Measurements from ENCODE around the gene CFAP299.

Gene CFAP299

DNA sequence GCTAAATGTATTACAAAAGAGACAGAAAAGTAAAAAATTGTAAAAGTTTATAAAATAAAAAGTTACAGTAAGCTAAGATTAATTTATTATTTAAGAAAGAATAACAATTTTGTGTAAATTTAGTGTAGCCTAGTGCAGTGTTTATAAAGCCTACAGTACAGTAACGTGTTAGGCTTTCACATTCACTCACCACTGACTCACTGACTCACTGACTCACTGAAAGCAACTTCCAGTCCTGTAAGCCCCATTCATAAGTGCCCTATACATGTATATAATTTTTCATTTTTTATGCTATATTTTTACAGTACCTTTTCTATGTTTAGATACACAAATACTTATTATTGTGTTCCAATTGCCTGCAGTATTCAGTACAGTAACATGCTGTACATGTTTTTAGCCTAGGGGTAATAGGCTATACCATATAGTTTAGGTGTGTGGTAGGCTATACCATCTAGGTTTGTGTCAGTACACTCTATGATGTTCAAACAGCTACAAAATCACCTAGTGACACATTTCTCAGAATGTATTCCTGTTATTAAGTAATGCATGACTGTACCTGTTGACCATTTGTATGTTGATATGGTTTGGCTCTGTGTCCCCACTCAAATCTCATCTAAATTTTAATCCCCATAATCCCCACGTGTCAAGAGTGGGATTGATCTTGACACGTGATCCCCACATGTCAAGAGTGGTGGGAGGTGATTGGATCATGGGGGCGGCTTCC, 57.9 kb downstream of the CFAP299 start:
- DNase-seq, result peak; percentile 25

GRCh38 chr4:80393970-80394250, 58.4 kb downstream of the CFAP299 start:
- no peak for DNase-seq

GRCh38 chr4:80407246-80407645, 71.7 kb downstream of the CFAP299 start:
- DNase-seq, result no peak

- no peak for DNase-seq
Measured at GRCh38 chr4:80409809-80410208, 74.3 kb downstream of the CFAP299 start.

- no peak for DNase-seq
Measured at GRCh38 chr4:80412322-80412721, 76.8 kb downstream of the CFAP299 start.

DNA sequence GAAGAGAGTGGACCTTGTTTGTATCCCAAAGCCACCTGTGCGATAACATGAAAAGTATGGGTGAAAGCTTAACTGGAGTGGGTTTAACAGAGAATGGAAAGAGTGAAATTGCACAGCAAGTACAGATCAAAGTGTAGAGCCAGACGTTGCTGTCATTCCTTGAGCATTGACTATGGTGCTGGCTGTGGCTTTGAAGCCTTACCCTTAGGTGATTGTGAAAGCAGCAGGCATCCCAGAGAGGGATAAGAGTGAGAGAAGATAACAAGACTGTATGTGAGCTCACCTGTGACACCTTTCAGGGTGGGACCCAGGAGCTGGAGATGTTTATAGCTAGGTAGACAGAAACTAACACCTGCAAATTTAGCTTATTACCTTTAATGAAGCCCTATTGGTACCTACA, 77.6 kb downstream of the CFAP299 start:
- no peak for DNase-seq

- DNase-seq, result no peak
Measured at GRCh38 chr4:80417019-80417418, 81.5 kb downstream of the CFAP299 start.

GRCh38 chr4:80419946-80420345, 84.4 kb downstream of the CFAP299 start:
- DNase-seq, result no peak

DNA sequence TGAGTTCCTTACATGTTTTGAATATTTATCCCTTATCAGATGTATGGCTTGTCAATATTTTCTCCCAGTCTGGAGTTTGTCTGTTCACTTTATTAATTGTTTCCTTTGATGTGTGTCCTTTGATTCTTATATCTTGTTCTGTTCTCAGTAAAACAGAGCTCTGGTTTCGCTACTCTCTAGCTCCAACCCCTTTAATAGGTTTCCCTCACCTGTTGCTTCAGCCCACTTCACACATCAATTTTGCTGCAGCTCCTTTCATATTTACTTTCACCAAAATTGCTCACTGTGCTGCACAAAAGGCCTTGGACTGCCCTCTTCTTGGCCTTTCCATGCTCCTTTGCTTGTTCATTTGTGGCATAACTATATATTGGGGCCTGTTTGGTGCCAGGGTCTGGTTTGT, 85.1 kb downstream of the CFAP299 start:
- no peak for DNase-seq

DNA sequence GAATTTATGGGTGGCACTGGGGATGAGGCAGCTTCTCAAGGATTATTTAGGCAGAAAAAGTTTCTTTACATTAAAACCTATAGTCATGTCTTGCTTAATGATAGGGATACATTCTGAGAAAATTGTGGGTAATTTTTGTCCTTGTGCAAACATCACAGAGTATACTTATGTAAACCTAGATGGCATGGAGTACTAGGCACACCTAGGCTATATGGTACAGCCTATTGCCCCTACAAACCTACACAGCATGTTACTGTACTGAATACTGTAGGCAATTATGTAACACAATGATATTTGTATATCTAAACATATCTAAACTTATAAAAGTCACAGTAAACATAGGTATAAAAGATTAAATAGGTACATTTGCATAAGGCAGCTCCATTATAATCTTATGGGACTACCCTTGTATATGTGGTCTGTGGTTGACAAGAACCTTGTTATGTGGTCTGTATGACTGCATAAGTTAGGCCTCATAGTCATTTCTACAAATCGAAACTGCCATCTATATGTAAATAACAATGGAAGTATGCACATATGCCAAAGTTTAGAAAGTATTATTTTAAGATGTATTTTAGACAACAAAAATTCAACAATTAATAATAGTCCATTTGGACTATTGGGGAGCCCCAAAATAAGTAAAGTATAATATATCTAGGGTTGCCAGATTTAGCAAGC, 87.3 kb downstream of the CFAP299 start:
- no peak for DNase-seq

DNA sequence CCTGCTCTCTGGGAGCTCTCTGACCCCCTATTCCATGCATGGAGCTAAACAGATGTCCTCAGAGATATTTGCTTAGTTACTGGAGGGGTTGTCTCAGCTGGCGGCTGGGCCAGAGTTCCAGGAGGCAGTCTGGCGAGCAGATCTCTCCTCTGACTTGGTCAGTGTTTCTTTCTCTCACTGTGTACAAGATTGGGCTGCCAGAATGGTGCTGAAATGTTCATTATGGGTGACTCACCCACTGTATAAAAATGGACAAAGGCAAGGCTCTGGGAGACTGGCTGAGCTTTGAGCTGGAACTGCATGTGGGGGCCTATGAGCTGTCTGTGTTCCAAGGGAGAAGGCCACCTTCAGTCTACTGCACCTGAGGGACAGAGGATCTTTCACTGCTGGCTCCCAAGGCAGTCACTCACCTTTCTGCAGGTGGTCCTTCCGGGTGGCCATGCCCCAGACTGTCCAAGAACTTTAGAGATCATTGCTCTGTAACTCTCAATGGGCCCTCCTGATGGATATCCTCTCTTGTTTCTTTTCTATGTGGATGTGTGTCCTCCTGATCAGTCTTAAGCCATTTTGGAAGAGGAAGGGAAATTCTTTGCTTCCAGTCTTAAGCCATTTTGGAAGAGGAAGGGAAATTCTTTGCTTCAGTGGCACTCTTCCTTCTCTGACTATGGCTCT, 88.2 kb downstream of the CFAP299 start:
- no peak for DNase-seq

- no peak for DNase-seq
Measured at GRCh38 chr4:80424225-80424581, 88.7 kb downstream of the CFAP299 start.

DNA sequence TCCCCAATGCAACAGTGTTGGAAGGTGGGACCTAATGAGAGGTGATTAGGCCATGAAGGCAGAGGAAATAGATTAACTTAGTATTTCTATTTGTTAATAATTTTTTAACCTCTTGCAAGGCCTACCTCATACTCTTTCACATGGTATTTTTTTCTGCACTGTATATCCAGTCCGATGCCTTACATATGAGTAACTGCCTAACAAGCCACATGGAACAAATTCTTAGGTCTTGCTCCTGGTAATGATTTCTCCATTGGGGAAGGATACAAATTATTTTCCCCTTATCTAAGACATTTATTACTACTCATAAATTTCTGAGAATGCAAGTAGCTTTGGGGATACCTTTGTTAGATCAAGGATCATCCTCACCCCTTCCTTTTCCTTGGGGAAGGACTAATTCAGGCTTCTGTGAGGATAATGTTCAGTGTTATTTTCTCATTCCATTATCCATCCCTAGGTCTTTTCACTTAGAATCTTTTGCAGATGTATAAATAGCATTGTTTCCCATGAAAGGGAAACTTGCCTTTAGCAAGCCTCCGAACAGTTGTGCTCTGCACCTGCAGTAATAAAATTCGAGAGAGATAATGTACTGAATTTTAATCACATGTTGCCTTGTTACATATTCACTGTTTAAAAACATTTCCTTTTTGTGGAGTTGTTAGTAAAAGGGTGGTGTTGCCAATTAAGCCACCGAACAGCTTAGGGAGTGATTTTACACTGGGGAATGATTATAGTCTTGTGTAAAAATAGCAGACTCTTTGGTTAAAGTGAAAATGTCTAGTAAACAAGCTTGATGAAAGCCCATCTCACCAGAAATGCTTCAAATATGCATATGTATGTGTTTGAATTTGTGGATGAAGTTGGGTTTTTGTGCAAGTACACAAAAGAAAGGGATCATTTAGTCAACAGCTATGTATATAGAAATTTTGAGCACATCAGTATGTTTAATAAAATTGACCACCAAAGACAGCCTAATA, 89.9 kb downstream of the CFAP299 start:
- no peak for DNase-seq

- DNase-seq, result no peak
Measured at GRCh38 chr4:80431203-80431965, 95.9 kb downstream of the CFAP299 start.

- DNase-seq, result no peak
Measured at GRCh38 chr4:80434238-80434637, 98.7 kb downstream of the CFAP299 start.

GRCh38 chr4:80438016-80438415, 102.5 kb downstream of the CFAP299 start:
- DNase-seq, result no peak

DNA sequence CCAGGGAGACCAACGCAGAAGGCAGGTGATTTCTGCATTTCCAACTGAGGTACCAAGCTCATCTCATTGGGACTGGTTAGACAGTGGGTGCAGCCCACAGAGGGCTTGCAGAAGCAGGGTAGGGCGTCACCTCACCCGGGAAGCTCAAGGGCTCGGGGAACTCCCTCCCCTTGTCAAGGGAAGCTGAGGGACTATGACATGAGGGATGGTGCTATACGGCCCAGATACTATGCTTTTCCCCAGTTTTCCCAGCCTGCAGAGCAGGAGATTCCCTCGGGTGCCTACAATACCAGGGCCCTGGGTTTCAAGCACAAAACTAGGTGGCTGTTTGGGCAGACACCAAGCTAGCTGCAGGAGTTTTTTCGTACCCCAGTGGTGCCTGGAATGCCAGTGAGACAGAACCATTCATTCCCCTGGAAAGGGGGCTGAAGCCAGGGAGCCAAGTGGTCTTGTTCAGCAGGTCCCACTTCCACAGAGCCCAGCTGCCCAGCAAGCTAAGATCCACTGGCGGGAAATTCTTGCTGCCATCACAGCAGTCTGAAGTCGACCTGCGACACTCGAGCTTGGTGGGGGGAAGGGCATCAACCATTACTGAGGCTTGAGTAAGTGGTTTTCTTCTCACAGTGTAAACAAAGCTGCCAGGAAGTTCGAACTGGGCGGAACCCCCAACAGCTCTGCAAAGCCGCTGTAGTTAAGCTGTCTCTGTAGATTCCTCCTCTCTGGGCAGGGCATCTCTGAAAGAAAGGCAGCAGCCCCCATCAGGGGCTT, 103.9 kb downstream of the CFAP299 start:
- peak; percentile 5 for DNase-seq

DNA sequence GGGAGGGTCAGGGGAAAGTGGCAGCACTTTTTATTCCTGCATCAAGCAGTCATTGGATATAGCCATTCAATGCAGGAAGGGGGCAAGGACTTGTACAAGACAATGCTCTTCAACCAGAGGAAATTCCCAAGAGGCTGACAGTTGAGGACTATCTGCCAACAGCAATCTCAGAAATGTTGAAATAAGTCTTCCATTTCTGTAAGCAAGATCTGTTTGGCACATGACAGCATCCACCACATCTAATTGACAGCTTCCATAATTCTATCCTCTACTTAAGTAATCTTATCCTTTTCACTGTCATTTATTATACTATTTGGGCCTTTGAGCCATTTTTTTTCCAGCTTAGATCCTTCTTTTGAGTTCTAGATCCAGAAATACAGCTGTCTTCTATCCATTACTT, 110.7 kb downstream of the CFAP299 start:
- no peak for DNase-seq

DNA sequence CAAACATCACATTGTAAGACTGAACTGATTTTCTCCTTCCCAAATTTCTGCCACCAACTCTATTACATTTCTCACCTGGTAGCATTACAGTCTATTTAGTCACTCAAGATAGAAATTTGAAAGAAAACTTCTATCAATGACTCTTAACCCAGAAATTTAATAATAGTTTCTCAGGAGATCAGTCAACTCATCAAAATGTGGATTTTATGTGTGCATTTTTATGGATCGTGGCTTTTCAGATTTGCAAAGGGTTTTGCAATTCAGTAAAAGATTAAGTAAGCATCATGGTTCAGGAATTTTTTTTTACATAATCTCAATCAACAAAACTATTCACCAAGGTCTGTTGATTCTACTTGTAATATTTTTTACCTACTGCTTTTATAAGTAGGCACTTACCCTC, 111.1 kb downstream of the CFAP299 start:
- no peak for DNase-seq

DNA sequence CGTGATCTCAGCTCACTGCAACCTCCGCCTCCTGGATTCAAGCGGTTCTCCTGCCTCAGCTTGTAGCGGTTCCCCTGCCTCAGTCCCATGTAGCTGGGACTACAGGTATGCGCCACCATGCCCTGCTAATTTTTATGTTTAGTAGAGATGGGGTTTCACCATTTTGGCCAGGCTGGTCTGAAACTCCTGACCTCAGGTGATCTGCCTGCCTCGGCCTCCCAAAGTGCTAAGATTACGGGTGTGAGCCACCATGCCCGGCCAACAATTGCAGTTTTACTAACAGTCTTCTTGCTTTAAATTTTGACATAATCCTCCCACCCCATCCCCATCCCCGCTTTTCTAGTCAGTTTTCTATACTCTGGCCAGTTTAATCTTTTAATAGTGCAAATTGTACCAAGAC, 112.0 kb downstream of the CFAP299 start:
- no peak for DNase-seq

- no peak for DNase-seq
Measured at GRCh38 chr4:80448056-80448455, 112.5 kb downstream of the CFAP299 start.

- no peak for DNase-seq
Measured at GRCh38 chr4:80452055-80452454, 116.5 kb downstream of the CFAP299 start.
